ENCODE measurements around the gene GTF2H4.
A peak's percentile ranks its signal among the peaks of the same experiment; 100 is the strongest.

Gene GTF2H4

DNA sequence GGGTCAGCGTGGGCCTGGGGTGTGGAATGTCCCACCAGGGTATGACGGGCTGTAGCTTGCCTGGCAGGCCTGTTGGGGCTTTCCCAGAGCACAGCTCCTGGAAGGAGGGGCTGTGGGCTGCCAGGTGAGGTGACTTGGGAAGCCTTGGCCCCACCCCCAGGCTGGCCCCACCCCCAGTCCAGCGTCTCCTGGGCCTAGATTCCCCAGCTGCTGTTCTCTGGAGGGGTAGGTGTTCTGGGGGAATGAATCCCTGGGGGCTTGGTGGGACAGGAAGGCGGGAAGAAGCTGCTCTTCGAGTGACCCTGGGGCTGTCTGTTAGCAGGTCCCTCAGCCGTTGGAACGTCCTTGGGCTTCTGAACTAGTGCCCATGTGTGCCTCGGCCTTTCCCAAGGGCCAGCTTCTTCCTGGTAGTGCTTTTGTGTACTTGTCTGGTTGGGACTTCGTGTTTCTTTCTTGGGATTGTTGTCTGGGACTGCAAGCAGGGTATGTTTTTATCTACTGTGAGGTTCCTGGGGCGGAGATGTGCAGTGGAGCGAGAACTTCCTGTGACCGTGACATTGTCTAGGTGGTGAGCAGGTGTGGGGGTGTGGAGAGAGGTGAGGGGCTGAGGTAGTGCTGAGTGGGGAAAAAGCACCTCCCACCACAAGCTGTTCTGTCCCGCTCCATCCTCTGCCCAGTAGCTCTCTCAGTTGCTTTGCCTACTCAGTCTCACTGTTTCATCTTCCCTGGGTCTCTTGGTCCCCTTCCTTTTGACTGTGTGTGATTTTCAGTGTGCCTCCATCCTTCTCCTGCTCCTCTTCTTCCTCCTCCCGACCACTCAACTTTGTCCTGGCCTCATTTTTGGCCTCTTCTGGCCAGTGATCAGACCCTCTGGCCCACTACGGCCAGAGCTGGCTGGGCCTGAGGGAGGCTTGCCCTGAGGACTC, 25.0 kb upstream of the GTF2H4 start:
- DNase-seq, result peak; percentile 23 to 38

DNA sequence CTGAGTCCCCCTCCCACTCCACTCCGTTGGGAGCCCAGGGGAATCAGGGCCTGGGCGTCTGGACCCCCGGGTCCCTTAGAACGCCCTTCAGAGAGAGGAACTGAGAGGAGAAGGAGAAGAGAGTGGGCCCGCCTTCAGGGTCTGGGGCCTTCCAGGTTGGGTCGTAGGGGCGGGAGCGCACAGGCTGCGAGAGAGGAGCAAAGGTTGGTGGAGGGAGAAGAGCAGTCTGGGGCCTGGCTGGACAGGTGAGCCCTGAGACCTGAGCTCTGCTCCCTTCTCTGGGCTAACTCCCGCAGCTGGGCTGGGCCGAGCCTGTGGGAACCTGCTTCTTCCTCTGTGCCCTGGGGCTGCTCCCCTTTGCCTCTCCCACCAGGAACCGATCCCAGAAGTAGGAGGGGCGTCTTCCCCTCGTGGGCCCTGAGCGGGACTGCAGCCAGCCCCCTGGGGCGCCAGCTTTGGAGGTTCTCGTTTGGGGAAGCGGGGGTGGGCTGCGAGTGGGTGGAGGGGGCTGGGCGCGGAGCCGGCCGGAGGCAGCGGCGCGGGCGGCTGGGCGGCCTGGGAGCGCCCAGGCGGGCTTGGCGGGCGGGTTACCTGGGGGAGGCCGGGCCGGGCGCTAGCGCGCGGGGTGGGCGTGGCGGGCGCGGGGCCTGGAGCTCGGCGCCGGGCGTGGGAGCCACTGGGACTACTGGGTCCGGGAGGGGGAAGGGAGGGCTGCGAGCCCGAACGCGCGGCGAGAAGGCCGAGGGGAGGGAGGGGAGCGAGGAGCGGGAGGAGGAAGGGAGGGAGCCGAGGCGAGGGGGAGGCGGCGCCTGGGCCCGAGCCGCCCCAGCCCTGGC, 24.1 kb upstream of the GTF2H4 start, which contains the start of gene DDR1:
TSS of gene DDR1 (plus strand) at position 835 of the 836 bp plus-strand sequence. CDS start 4,211 bp downstream, outside the sequence.
- DNase-seq, result peak; percentile 47 to 52

DNA sequence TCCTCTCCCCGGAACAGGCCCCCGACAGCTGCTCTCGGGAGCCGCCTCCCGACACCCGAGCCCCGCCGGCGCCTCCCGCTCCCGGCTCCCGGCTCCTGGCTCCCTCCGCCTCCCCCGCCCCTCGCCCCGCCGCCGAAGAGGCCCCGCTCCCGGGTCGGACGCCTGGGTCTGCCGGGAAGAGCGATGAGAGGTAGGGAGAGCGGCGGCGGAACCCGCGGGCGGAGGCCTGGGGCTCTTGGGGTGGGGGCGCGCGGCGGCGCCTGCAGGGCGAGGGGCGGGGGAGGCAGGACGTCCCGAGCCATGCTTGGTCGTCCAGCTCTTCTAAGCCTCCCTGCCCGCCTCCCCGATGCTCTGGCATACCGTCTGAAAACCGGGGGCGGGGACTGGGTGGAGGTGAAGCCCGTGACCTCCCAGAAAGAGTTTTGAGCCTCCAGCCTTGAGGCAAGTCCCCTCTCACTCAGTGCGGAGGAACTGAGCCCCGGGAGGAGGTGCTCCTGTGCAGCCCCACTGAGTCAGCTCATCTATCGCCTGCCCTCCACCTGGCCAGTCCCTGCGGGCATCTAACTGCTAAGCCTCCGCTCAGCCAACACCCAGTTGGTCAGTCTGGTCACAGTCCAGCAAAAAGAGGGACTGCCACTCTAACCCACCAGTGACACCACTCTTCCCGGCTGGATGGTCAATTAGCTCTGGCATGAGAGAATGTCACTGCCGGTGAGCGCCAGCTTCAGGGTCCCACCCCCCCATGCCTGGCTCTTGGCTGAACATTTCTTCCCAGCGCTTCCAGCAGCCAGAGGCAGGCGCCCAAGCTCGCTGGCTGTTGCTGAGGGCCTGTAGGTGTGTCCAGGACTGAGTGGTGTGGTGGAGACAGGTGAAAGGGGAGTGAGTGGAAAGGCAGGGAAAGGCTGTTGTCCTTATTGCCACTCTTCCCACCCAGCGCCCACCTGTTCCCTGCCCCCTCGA, 23.2 kb upstream of the GTF2H4 start:
- peak; percentile 24 to 39 for DNase-seq

DNA sequence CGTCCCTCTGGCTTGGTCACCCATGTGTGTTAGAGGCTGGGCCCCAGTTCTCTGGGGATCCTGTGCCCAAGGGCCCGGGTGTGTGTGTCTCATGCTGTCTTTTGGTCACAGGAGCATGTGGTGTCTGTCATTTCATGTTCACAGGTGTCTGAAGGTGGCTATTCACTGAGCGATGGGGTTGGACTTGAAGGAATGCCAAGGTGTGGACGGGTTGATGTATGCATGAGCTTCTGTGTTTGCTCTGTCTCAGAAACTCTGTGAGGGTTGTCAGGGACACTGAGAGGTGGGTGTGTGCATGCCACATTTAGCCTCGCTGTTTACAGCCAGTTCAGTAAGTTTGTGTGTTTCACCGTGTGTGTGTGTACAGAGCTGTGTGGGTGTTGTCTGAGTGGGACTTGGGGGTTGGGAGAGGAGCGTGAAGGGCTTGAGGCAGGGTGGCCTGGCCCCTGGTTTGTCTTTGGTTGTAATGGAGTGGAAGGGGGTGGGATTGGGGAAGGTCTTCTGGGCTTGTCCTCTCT, 22.5 kb upstream of the GTF2H4 start:
- DNase-seq, result no peak

DNA sequence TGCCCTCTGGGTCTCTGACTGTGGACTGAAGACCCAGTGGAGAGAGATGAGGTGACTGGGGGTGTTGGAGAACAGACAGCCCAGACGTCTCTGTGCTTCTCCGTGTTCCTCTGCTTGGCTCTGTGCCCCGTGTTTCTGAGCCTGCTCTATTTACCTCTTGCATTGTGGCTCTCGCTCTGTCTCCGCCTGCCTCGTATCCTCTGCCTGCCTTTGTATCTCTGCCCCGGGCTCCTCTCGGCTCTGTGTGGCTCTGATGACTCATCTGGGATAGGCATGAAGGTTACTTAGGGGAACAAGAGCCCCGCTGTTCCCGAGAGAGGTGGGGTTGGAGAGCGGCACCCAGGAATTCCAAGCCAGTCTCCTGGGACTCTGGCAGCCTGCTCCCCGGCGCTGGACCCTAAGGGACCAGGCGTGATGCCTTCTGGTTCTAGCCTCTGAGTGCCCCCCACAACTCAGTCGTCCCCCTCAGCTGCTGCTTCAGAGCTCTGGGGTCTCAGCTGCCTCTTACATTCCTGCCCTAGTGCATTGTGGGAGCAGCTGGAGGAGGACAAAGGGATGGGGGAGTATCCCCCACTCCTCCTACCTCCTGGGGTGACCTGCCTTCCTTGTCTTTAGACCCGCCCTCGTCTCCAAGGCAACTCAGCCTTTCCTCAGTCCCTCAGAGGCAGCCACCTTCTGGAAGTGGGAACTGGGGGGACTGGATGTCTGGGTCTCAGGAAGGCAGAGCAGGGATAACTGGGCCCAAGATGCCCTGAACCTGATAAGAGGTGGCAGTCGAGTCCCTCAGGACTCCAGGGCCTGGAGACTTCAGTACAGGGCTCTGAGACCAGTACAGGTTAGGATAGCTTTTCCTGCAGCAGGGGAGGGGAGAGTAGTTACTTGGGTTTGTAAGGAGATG, 21.8 kb upstream of the GTF2H4 start:
- peak; percentile 21 to 39 for DNase-seq

DNA sequence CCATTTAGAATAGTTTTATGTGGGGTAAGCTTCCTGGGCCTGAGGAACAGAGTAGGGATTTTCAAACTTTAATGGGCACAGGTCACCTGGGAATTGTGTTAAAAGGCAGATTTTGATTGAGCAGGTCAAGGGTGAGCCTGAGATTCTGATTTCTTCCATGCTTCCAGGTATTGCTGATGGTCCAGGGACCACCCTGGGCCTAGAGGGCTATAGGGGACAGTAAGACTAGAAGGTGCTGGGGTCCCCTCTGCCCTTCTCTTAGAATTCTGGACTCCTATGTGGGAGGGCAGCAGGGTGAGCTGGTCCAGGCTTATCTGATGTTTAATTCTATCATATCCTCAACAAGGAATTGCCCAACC, 21.1 kb upstream of the GTF2H4 start:
- no peak for DNase-seq

DNA sequence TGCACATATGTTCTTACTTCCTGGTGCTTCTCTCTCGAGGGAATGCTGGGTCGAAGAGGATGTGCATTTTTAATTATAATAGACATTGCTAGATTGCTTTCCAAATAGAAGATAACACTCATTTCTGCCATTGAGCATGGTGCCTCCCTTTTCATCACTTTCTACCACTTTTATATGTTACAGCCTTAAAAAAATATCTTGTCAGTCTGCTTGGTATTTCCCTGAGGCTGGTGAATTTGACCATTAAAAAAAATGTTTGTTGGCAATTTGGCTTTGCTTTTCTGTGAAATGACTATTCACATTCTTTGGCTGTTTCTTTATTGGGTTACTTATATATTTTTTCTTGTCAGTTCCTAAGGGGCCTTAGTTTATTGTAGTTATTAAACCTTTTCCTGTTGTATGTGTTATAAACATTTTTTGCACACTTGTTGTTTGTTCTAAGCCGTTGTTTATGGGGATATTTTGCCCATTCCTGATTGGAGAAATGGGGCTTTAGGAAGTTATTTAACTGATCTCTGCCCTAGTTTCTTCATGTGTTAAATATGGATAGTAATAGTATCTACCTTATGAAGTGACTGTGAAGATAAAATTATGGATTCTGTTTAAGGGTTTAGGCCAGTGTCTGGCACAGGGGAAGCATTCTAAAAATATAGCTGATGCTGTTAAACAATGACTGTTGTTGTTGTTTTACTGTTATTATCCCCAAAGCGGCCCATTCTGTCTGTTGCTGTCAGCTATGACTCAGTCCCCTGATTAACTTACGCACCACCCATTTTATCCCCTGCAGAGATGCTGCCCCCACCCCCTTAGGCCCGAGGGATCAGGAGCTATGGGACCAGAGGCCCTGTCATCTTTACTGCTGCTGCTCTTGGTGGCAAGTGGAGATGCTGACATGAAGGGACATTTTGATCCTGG, 19.8 kb upstream of the GTF2H4 start:
- DNase-seq, result no peak

DNA sequence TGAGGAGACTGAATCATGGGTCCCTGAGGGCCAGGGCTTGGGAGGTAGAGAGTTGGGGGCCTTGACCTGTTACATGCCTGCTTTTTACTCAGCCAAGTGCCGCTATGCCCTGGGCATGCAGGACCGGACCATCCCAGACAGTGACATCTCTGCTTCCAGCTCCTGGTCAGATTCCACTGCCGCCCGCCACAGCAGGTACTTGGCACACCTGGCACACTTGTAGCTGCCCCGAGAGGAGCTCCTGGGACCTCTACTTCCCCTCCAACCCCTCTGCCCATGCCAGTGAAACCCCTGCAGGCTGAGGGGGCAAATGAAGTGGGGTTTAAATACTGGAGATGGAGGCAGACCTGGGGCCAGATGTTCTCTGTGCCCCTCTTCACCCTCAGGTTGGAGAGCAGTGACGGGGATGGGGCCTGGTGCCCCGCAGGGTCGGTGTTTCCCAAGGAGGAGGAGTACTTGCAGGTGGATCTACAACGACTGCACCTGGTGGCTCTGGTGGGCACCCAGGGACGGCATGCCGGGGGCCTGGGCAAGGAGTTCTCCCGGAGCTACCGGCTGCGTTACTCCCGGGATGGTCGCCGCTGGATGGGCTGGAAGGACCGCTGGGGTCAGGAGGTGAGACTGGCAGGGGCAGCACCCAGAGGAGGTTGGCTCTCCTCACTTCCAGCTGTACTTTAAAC, 19.1 kb upstream of the GTF2H4 start:
- no peak for DNase-seq

DNA sequence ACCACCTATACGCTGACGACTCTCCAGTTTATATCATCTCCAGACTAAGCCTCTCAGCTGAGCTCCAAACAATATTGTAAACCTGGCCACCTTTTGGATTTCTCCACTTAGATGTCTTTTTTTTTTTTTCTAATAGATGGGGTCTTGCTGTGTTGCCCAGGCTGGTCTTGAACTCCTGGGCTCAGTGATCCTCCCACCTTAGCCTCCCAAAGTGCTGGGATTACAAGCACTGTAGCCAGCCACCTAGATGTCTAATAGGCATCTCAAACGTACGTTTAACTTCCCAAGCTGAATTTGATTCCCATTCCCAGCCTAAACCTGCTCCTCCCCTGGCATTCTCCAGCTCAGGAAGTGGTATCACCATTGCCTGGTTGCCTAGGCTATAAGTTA, 18.5 kb upstream of the GTF2H4 start:
- DNase-seq, result no peak

DNA sequence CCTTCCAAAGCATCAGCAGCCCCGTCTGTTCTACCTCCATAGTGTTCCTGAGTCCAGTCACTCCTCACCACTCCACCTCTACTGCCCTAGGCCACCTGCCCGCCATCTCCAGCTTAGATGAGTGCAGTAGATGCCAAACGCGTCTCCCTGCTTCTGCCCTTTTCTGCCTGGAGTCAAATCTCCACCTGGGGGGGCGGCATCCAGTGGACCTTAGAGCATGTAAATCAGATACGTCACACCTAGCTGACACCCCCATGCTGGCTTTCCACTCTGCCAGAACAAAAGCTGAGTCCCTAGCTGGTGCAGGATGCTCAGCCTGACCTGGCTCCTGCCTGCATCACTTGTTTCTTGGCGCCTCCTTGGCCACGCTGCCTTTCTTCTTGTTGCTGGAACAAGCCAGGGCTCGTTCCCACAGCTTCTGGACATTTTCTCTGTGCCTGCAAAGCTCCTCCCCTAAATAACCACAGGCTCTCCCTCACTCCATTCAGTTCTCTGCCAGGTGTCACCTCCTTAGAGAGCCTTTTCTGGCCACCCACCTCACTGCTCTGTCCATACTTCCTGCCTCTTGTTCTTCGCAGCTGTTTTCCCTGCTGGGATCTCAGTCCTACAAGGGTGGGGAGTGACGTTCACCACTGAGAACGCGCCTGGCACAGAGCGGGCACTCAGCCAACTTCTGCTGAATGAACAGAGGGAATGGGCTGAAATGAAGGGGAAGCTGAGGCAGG, 17.9 kb upstream of the GTF2H4 start:
- DNase-seq, result no peak

DNA sequence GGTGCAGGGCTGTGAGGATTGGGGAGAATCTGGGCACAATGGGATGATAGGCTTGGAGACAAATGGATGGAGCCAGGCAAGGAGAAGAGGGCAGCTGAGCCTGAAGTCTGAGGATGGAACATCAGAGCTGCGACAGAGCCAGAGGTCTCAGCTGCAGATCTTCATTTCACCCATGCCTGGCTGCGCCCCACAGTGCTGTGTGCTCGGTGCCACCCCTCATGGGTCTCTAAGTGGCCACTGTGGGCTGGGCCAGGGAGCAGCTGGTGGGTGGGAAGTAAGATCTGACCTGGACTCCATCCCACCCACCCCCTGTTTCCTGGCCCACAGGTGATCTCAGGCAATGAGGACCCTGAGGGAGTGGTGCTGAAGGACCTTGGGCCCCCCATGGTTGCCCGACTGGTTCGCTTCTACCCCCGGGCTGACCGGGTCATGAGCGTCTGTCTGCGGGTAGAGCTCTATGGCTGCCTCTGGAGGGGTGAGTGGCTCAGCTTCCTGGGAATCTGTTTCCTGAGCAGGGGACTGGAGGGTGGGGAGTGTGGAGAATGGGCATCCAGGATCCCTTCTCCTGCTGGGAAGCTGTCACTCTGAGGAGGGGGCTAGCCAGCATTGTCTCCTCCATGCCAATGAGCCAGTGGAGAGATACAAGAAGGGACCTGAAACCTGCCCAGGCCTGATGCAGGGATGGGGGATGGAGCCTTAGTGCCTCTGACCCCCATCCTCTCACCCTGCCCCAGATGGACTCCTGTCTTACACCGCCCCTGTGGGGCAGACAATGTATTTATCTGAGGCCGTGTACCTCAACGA, 17.2 kb upstream of the GTF2H4 start:
- DNase-seq, result no peak

DNA sequence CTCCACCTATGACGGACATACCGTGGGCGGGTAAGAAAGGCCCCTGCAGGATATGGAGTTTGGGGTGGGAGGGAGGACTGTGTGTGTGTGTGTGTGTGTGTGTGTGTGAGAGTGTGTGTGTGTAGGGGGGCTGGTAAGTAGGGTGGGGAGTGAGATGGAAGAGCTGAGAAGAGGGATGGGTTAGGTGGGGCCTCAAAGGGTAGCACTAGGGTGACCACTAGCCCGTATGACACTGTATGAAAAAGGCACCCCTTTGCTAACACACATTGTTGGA, 16.6 kb upstream of the GTF2H4 start:
- no peak for DNase-seq

DNA sequence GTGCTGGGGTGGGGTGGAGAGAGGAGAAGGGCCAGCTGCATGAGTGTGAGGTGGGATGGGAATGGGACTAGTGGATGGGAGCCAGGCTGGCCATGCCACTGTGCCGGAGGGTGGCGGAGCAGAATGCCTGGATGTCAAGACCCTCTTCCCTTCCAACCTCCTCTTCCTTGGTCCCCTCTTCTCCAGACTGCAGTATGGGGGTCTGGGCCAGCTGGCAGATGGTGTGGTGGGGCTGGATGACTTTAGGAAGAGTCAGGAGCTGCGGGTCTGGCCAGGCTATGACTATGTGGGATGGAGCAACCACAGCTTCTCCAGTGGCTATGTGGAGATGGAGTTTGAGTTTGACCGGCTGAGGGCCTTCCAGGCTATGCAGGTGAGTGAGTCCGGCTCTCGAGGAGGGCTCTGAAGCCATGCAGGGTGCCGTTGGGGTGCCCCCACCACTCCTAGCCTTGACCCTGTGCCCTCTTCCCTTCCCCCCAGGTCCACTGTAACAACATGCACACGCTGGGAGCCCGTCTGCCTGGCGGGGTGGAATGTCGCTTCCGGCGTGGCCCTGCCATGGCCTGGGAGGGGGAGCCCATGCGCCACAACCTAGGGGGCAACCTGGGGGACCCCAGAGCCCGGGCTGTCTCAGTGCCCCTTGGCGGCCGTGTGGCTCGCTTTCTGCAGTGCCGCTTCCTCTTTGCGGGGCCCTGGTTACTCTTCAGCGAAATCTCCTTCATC, 16.0 kb upstream of the GTF2H4 start:
- no peak for DNase-seq

DNA sequence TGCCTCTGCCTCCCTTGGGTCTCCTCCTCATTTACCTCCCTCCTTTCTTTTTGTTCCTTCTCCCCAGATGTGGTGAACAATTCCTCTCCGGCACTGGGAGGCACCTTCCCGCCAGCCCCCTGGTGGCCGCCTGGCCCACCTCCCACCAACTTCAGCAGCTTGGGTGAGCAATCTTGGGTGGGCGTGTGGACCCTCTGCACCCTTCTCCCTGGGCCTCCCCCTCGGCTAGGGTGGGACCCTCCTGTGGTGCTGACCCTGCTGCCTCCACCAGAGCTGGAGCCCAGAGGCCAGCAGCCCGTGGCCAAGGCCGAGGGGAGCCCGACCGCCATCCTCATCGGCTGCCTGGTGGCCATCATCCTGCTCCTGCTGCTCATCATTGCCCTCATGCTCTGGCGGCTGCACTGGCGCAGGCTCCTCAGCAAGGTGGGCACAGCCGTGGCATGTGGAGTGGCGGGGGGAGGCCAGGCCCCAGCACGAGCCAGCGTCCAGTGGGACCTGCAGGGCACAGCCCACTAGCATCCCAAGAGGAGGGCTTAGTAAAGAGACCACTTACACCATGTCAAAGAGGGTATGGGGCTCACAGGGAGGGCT, 14.9 kb upstream of the GTF2H4 start:
- no peak for DNase-seq

DNA sequence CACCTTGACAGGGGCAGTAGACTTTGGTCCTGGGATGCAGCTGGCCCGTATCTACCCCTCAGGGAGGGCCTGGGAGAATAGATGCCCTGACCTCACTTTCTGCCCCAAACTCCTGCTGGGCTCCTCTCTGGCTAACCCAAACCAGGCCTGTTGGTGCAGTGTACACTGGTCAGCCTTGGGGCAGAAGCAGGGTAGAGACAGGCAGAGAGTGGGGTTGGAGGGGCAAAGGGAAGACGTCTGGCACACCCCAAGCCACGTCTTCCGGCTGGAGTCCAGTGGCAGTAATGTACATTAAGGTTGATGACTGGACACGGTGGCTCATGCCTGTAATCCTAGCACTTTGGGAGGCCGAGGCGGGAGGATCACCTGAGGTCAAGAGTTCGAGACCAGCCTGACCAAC, 14.3 kb upstream of the GTF2H4 start:
- no peak for DNase-seq

DNA sequence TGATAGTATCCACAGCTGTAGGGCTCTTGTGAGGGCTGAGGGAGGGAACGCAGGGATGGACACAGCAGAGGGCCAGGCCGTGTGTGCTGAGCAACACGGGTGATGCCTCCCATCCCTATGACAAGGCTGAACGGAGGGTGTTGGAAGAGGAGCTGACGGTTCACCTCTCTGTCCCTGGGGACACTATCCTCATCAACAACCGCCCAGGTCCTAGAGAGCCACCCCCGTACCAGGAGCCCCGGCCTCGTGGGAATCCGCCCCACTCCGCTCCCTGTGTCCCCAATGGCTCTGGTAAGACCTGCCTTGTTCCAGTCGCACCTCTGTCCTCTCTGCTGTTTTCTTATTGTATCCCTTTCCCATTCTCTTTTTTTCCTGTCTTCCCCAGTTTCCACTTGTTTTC, 13.6 kb upstream of the GTF2H4 start:
- DNase-seq, result no peak

DNA sequence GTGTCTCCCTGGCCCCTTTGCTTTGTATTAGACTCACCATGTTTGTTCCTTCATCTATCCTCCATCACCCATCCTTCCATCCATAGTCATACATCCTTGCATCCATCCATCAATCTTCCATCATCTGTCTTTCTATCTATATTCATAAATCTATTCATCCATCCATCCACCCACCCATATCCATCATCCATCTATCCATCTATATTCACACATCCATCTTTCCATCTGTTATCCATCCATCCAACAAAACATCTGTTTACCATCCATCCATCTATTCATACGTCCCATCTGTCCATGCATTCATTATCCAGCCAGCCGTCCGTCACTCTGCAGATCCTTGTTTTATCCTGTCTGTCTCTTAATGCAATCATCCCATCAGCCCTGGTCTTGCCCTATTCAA, 13.1 kb upstream of the GTF2H4 start:
- DNase-seq, result no peak

Data from stimulated activated CD4-positive, alpha-beta T cell treated with anti-CD3 and anti-CD28 coated beads, Interleukin-4, amount 100 ng/mL, for 4 hours (primary cell).